Vagina (tissue), 2 donors: ENCODE data around the gene DGKG. TPM values are rescaled to one million over a fixed set of nuclear protein-coding genes. Genes with fewer than 3 reads are reported as not detected.

ENCODE experiments used
- DNase-seq, 2 donors: peaks; one replicate each; pipeline ENCODE4 v3.0.0-alpha.2; 2017; ENCODE audit errors: extremely low spot score in 2 of 2
- H3K27ac ChIP-seq: fragments of 200-600 bp; sonication (generic); one replicate; pipeline ENCODE4 v1.5.1; 2019
- H3K27me3 ChIP-seq: fragments of 200-600 bp; sonication (generic); one replicate; pipeline ENCODE4 v1.5.1; 2019
- H3K36me3 ChIP-seq, 2 donors: fragments of 200-600 bp; sonication (generic); one replicate each; pipeline ENCODE4 v1.5.1; 2017 to 2019
- H3K4me1 ChIP-seq: fragments of 200-600 bp; sonication (generic); one replicate; pipeline ENCODE4 v1.5.1; 2019
- H3K4me3 ChIP-seq, 2 donors: fragments of 200-600 bp; sonication (generic); 1 replicate in 1 of 2; 2 replicates in 1 of 2; pipeline ENCODE4 v1.5.1; 2016 to 2019
- H3K9me3 ChIP-seq: fragments of 200-600 bp; sonication (generic); one replicate; pipeline ENCODE4 v1.5.1; 2019
- POLR2A ChIP-seq, 2 donors: fragments of 450-650 bp; IDR thresholded peaks; one replicate each; pipeline ENCODE4 v1.6.1; 2017; ENCODE audit warnings: antibody characterized with exemption in 2 of 2, mild to moderate bottlenecking in 2 of 2, moderate library complexity in 2 of 2
- POLR2AphosphoS5 ChIP-seq, 2 donors: sonication (generic); formaldehyde crosslinking; IDR thresholded peaks; one replicate each; pipeline ENCODE4 v1.9.0; 2017; ENCODE audit warnings: antibody characterized with exemption in 2 of 2, mild to moderate bottlenecking in 2 of 2, low read depth in 1 of 2; ENCODE audit not compliant: insufficient read depth in 1 of 2
- intact Hi-C: fragments of 100-400 bp; cut with DNase I; formaldehyde crosslinking; loops from one replicate; pipeline ENCODE4 v1.15.1; 2023
- total RNA-seq: library from RNA; depleted of rRNA; stranded (reverse); fragments of >200 nt; gene quantifications from one replicate; pipeline ENCODE4 v1.2.3, GENCODE V29; 2016
- TF ChIP-seq, protein P1 (sequence below), 3 experiments: fragments of 450-650 bp in 2 of 3; fragments of 200-600 bp in 1 of 3; sonication (generic) in 1 of 3; IDR thresholded peaks; one replicate each; pipeline ENCODE4 v1.5.1; 2017 to 2019; ENCODE audit warnings: antibody characterized with exemption in 3 of 3, mild to moderate bottlenecking in 2 of 3, moderate library complexity in 2 of 3

DGKG gene
- total RNA-seq, 1 donor from 2014 or later: 2.5 TPM

- no peak overlapping the region for H3K27ac ChIP-seq
- DNase-seq: no peak
- H3K4me3 ChIP-seq: no peak overlapping the region
- TF ChIP-seq POLR2A (IDR thresholded peaks at IDR 0.05): no peak
- no peak for TF ChIP-seq POLR2AphosphoS5 (IDR thresholded peaks at IDR 0.05; ENCODE audit: insufficient read depth in 1 of 2, low read depth in 1 of 2)
- TF ChIP-seq, protein P1, sequence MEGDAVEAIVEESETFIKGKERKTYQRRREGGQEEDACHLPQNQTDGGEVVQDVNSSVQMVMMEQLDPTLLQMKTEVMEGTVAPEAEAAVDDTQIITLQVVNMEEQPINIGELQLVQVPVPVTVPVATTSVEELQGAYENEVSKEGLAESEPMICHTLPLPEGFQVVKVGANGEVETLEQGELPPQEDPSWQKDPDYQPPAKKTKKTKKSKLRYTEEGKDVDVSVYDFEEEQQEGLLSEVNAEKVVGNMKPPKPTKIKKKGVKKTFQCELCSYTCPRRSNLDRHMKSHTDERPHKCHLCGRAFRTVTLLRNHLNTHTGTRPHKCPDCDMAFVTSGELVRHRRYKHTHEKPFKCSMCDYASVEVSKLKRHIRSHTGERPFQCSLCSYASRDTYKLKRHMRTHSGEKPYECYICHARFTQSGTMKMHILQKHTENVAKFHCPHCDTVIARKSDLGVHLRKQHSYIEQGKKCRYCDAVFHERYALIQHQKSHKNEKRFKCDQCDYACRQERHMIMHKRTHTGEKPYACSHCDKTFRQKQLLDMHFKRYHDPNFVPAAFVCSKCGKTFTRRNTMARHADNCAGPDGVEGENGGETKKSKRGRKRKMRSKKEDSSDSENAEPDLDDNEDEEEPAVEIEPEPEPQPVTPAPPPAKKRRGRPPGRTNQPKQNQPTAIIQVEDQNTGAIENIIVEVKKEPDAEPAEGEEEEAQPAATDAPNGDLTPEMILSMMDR (IDR thresholded peaks at IDR 0.05): no peak
- intact Hi-C loops: no loop called here
- no peaks in the 10 kb centered on the region for H3K9me3 ChIP-seq
- no peaks in the 10 kb centered on the region for H3K36me3 ChIP-seq
- no peaks in the 10 kb centered on the region for H3K4me1 ChIP-seq
- H3K27me3 ChIP-seq: no peaks in the 10 kb centered on the region
Observed at GRCh38 chr3:186374376-186374775, 12.3 kb upstream of the DGKG start.

- Histone ChIP-seq H3K27ac (no peak overlapping the region), H3K27me3 (no peaks in the 10 kb centered on the region), H3K36me3 (no peaks in the 10 kb centered on the region), H3K4me3 (no peak overlapping the region), H3K4me1 (no peaks in the 10 kb centered on the region), H3K9me3 (no peaks in the 10 kb centered on the region)
- intact Hi-C loops: loop anchor here (10.0 kb wide), 1 partner anchor 46 kb away; no protein-coding TSS in a partner anchor
- DNase-seq: no peak
- TF ChIP-seq, protein P1 (IDR thresholded peaks at IDR 0.05): no peak
- TF ChIP-seq POLR2AphosphoS5 (IDR thresholded peaks at IDR 0.05; ENCODE audit: insufficient read depth in 1 of 2, low read depth in 1 of 2) (no peak), POLR2A (IDR thresholded peaks at IDR 0.05) (no peak)
Observed at GRCh38 chr3:186369217-186369616, 7.2 kb upstream of the DGKG start.

DNA sequence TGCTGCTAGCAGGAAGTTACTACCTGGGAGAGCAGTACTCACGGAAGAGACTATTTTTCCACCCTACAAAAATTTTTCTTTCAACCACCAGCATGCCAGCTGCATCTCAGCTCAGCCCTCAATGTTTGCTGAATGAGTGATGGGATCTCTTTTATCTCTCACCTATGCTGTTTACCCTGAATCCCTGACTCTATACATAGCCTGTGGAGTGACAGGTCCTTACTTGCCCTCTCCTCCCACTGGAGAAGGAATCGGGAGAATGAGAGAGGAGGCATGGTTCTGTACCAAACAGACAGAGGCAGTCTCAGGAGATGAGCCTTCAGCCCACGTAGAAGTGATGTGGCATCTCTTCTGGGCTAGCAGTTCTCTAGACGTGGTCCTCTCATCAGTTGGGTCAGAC, 6.7 kb upstream of the DGKG start:
- no peak for DNase-seq
- intact Hi-C loops: loop anchor here (10.0 kb wide), 1 partner anchor 46 kb away; no protein-coding TSS in a partner anchor
- Histone ChIP-seq H3K9me3 (no peaks in the 10 kb centered on the region), H3K4me3 (no peak overlapping the region), H3K4me1 (no peaks in the 10 kb centered on the region), H3K27ac (no peak overlapping the region), H3K27me3 (no peaks in the 10 kb centered on the region), H3K36me3 (no peaks in the 10 kb centered on the region)
- TF ChIP-seq POLR2A (IDR thresholded peaks at IDR 0.05) (no peak), POLR2AphosphoS5 (IDR thresholded peaks at IDR 0.05; ENCODE audit: insufficient read depth in 1 of 2, low read depth in 1 of 2) (no peak)
- TF ChIP-seq, protein P1 (IDR thresholded peaks at IDR 0.05): no peak

DNA sequence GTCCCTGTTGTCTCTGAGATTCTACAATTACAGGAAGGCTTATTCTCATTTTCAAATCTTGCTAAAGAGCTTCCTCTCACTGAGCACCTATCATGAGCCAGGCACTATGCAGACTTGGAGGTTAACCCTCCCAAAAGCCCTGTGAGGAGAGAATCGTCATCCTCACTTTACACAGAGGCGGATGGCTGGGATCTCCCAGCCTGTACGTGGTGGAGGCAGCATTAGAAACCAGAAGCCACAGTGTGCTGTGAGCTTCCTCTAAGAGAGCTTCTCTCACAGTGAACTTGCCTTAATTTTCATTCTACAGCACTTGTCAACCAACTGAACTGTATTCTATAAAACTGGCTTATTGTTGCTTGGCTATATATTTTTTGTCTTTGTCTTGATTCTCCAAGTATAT, 6.1 kb upstream of the DGKG start:
- intact Hi-C loops: loop anchor here (10.0 kb wide), 1 partner anchor 47 kb away; no protein-coding TSS in a partner anchor
- Histone ChIP-seq H3K27ac (no peak overlapping the region), H3K4me1 (no peaks in the 10 kb centered on the region), H3K27me3 (no peaks in the 10 kb centered on the region), H3K9me3 (no peaks in the 10 kb centered on the region), H3K4me3 (no peak overlapping the region), H3K36me3 (no peaks in the 10 kb centered on the region)
- TF ChIP-seq, protein P1 (IDR thresholded peaks at IDR 0.05): no peak
- no peak for TF ChIP-seq POLR2AphosphoS5 (IDR thresholded peaks at IDR 0.05; ENCODE audit: insufficient read depth in 1 of 2, low read depth in 1 of 2)
- TF ChIP-seq POLR2A (IDR thresholded peaks at IDR 0.05): no peak
- no peak for DNase-seq

GRCh38 chr3:186367631-186368030, 5.6 kb upstream of the DGKG start:
- TF ChIP-seq POLR2A (IDR thresholded peaks at IDR 0.05) (no peak), POLR2AphosphoS5 (IDR thresholded peaks at IDR 0.05; ENCODE audit: insufficient read depth in 1 of 2, low read depth in 1 of 2) (no peak)
- TF ChIP-seq, protein P1 (IDR thresholded peaks at IDR 0.05): no peak
- no peak for DNase-seq
- no peak overlapping the region for H3K4me3 ChIP-seq
- H3K36me3 ChIP-seq: no peaks in the 10 kb centered on the region
- H3K9me3 ChIP-seq: no peaks in the 10 kb centered on the region
- no peaks in the 10 kb centered on the region for H3K4me1 ChIP-seq
- H3K27me3 ChIP-seq: no peaks in the 10 kb centered on the region
- no peak overlapping the region for H3K27ac ChIP-seq
- intact Hi-C loops: loop anchor here (10.0 kb wide), 1 partner anchor 47 kb away; no protein-coding TSS in a partner anchor
